Measurements from ENCODE around the gene BBLN.
"Not testable (repeated sequence)": the region's sequence is repeated elsewhere in the genome, so short reads cannot be mapped to it uniquely, and the experiment has no call there.

Gene BBLN

GRCh38 chr9:128162215-128163026 is 2.4 kb downstream of the BBLN start:
- DNase-seq (ENCODE audit: low spot score) (no peak), FAIRE-seq (no peak)

DNA sequence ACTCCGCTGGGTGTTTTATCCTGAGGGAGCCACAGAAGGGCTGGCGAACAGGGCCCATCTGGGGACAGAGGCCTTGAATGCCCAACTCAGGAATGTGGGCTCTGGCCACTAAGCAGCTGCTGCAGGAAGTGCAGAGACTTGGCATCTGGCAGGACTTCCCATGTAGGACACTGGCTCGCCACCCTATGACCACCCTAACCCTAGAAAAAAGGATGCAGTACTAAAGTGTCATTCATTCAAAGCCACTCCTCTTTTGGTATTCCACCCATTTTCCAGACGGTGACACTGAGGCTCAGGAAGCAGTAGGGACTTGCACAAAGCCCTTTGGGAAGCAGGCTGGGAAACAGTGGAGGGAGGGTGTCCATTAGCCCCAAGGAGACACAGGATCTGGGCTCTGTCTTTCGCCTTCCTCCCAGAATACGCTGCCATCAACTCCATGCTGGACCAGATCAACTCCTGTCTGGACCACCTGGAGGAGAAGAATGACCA is 3.0 kb downstream of the BBLN start:
- no peak for FAIRE-seq
- no peak for DNase-seq (ENCODE audit: low spot score)

- DNase-seq (ENCODE audit: low spot score), result no peak
- FAIRE-seq, result no peak
These were observed 3.6 kb downstream of the BBLN start for GRCh38 chr9:128163523-128164306.

DNA sequence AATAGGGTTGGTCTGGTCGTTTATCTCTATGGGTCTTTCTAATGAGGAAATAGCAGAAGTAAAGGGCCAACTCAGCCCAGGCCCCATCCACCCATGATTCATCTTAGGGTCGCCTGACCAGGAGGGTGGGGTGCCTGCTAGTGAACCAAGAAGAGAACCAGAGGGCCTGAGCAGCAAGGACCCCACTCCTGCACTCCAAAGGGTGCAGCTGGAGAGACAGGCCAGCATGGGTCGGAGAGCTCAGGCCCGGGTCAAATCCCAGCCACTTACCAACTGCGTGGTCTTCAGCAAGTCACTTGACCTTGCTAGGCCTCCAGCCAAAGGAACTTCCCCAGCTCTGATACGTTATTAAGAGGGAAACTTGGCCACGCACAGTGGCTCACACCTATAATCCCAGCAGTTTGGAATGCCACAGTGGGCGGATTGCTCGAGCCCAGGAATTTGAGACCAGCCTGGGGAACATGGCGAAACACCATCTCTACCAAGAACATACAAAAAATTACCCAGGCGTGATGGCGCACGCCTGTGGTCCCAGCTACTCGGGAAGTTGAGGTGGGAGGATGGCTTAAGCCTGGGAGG is 4.3 kb downstream of the BBLN start:
- DNase-seq (ENCODE audit: low spot score), result no peak
- no peak for FAIRE-seq

DNA sequence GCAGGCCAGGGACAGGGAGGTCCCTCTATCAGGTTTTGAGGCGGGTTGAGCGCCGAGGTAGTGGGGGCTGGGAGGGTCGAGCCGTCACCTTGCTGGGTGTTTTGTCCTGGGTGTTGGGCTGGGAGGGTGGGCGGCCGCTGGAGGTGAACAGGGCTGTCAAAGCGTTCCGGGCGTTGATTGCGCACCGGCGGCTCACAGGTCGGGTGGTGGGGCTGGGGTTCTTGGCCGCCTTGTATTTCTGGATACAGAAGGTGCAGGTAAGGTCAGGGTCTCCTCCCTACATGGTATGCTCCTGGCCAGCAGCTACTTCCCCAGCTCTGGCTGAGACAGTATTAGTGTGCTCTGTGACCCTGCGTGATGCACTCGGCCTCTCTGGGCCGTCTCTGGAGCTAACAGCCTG is 6.1 kb downstream of the BBLN start:
- FAIRE-seq (no peak), DNase-seq (ENCODE audit: low spot score) (no peak)

- DNase-seq (ENCODE audit: low spot score), result no peak
- no peak for FAIRE-seq
These were observed 7.1 kb downstream of the BBLN start for GRCh38 chr9:128167209-128167608.

DNA sequence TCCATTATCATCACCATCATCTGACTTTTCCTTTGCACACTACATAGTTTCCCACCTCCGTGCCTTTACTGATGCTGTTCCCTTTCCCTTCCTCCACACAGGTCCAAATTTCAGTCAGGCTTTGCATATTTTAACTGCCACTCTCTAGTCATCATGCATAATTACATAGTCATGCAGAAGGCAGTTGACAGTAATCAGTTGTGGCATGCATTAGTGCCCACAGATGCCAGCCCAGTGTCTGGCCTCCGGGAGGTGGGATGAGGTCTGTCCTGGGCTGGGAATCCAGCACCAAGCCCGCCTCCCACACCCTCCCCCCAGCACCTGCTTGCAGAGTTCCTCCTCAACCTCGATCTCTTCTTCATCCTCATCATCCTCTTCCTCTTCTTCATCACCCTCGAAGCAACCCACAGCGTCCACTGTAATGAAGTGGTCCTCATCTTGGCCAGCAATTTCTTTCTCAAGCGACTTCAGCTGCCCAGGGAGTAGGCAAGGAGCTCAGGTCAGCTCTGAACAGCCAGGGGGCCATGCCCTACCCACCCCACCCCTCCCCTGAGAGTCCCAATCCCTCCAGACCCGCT is 8.8 kb downstream of the BBLN start:
- DNase-seq (ENCODE audit: low spot score), result no peak

GRCh38 chr9:128169492-128169891 is 9.4 kb downstream of the BBLN start:
- FAIRE-seq (no peak), DNase-seq (ENCODE audit: low spot score) (no peak)

More for the DNA sequence above, 8.8 kb downstream of the BBLN start:
- no peak for FAIRE-seq

GRCh38 chr9:128169925-128170324 is 9.9 kb downstream of the BBLN start:
- DNase-seq (ENCODE audit: low spot score), result no peak
- FAIRE-seq, result no peak

GRCh38 chr9:128174062-128174461 is 14.0 kb downstream of the BBLN start:
- no peak for FAIRE-seq
- DNase-seq (ENCODE audit: low spot score), result no peak

DNA sequence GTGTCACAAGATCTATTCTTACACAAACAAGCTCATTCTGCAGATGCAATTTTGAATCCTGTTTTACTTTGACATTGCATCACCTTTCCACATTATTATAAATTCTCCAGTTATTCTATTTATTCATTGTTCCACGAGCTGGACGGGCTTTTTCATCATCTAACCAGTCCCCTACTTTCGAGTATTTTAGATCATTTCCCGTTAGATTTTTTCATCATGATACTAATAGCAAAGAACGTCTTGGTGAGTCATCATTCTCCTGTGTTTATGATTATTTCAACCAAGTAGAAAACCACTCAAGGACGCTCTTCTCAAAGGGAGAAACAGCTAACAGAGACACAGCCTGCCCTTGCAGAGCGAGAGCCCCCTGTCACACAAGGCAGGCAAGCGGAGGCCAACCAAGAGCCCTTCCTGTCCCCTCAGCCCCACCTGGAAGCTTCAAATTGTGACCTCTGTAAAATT is 15.1 kb downstream of the BBLN start:
- DNase-seq (ENCODE audit: low spot score) (no peak), FAIRE-seq (no peak)

DNA sequence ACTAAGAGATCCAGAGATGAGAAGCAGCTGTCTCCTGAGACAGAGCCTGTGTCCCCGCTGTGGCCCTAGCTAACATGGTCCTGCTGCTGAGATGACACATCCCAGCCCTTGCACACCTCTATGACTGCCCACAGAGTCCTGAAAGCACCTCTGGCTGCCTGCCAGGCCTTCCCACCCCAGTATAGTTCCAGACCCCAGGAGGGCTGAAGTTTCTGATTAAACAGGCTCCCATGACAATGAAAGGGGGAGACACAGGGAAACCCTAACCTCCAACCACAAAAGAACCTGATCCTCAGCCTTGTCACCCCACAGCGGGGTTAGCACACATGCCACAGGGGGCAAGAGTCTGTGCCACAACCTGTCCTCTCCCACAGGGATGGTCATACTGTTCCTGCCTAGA is 15.7 kb downstream of the BBLN start:
- DNase-seq (ENCODE audit: low spot score) (no peak), FAIRE-seq (no peak)

DNA sequence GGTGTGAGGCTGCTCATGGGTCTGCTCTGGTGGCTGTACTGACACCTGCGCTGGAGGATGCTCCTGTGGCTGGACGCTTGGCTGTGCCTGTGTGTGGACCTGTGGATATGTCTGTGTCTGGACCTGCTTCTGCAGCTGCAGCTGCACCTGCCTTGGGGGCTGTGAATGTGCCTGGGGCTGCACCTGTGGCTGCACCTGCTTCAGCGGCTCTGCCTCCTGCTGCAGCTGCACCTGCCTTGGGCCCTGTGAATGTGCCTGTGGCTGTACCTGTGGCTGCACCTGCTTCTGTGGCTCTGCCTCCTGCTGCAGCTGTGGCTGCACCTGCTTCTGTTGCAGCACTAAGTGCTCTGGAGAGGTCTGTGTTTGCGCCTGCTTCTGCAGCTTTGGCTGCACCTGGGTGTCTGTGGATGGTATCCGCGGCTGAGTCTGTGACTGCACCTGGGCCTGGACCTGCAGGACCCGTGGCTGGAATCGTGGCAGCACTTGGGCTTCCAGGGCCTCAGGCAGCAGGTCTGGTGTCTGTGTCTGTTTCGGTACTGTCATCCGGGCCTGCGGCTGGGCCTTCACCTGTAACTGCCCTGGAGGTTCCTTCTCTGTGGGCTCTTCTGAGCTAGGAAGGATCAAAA is 18.9 kb downstream of the BBLN start:
- DNase-seq (ENCODE audit: low spot score) (no peak), FAIRE-seq (no peak)

GRCh38 chr9:128180001-128180400 is 19.9 kb downstream of the BBLN start:
- DNase-seq (ENCODE audit: low spot score), result no peak
- FAIRE-seq, result no peak

DNA sequence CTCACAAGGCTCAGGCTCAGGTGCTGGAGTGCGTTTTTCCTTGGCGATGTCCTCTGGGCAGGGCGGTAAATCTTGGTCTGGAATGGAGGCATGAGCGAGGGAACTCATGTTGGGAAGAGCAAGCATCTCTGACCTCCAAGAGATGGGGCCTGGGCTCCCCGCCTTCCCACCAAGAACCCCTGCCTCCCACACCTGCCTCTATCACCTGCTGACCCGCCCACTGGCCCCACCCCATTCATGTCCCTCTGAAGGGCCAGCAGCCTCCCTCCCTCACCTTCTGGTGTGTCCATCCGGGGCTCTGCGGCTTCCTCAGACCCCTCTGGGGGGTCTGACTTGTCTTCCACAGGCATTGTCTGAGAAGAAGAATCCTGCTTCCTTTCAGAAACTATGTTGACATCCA is 20.4 kb downstream of the BBLN start:
- FAIRE-seq (no peak), DNase-seq (ENCODE audit: low spot score) (no peak)

- not testable (repeated sequence) for FAIRE-seq; DNase-seq (ENCODE audit: low spot score)
These were observed 21.4 kb downstream of the BBLN start for GRCh38 chr9:128181480-128181879.

- no peak for FAIRE-seq
- DNase-seq (ENCODE audit: low spot score), result no peak
These were observed 23.0 kb downstream of the BBLN start for GRCh38 chr9:128182893-128183588.

- DNase-seq (ENCODE audit: low spot score), result no peak
- no peak for FAIRE-seq
These were observed 26.2 kb downstream of the BBLN start for GRCh38 chr9:128185979-128186965.

DNA sequence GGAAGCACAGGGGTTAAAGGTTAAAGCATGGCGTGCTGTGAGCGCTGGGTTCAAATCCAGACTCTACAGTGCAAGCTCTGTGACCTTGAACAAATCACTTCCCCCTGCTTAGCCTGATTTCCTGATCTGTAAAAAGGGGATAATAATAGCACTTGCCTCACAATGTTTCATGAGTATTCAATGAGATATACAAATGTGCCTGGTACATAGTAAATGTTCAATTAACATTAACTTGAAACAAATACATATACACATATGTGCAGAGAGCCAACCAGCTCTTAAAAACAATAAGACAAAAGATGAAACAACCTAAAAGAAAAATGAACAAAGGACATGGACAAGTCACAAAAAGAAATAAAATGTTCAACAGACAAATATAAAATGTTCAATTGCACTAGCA is 27.3 kb downstream of the BBLN start:
- no peak for FAIRE-seq
- no peak for DNase-seq (ENCODE audit: low spot score)

Measured in urothelium cell line (cell line).